DND-41 (cell line): ENCODE results near the gene CPEB1.
A peak's percentile ranks its signal among the peaks of the same experiment; 100 is the strongest.

Source experiments
- ATAC-seq: fragments of 200-7000 bp; cut with Tn5 transposase; 3 replicates; pipeline ENCODE4 v1.9.1; 2021; ENCODE audit warnings: low read depth; ENCODE audit not compliant: insufficient read depth
- DNase-seq: peaks from one replicate; pipeline ENCODE4 v3.0.0-alpha.2; 2020
- H2AFZ ChIP-seq: 2 replicates; pipeline ENCODE4 v1.6.0; 2012; ENCODE audit warnings: low read depth, low read length
- H3K27ac ChIP-seq: 2 replicates; pipeline ENCODE4 v1.5.1; 2012; ENCODE audit warnings: low read length, inconsistent platforms
- H3K27me3 ChIP-seq: fragments of 200-600 bp; sonication (generic); 2 replicates; pipeline ENCODE4 v1.6.0; 2012; ENCODE audit warnings: low read length, mild to moderate bottlenecking, inconsistent platforms; ENCODE audit not compliant: insufficient read depth, poor library complexity
- H3K36me3 ChIP-seq: 2 replicates; pipeline ENCODE4 v1.5.1; 2012; ENCODE audit warnings: low read length, inconsistent platforms; ENCODE audit not compliant: insufficient read depth
- H3K4me1 ChIP-seq: 2 replicates; pipeline ENCODE4 v1.5.1; 2012; ENCODE audit warnings: mild to moderate bottlenecking, low read length; ENCODE audit not compliant: insufficient read depth
- H3K4me2 ChIP-seq: 2 replicates; pipeline ENCODE4 v1.6.0; 2012; ENCODE audit warnings: mild to moderate bottlenecking, moderate library complexity, low read length, inconsistent platforms; ENCODE audit not compliant: insufficient read depth
- H3K4me3 ChIP-seq, 2 experiments: fragments of 200-600 bp in 1 of 2; shearing (Covaris generic) in 1 of 2; 2 replicates each; pipeline ENCODE4 v1.5.1; 2012 to 2016; ENCODE audit warnings: inconsistent platforms in 2 of 2, low read length in 2 of 2, mild to moderate bottlenecking in 2 of 2, low read depth in 1 of 2, moderate library complexity in 1 of 2
- H3K79me2 ChIP-seq: 2 replicates; pipeline ENCODE4 v1.6.0; 2012; ENCODE audit warnings: low read length, inconsistent platforms; ENCODE audit not compliant: insufficient read depth
- H3K9ac ChIP-seq: 2 replicates; pipeline ENCODE4 v1.6.0; 2012; ENCODE audit warnings: low read depth, mild to moderate bottlenecking, inconsistent platforms, low read length, moderate library complexity
- H3K9me3 ChIP-seq: 2 replicates; pipeline ENCODE4 v1.5.1; 2012; ENCODE audit warnings: low read length, moderate library complexity, mild to moderate bottlenecking, inconsistent platforms; ENCODE audit not compliant: insufficient read depth, severe bottlenecking
- H4K20me1 ChIP-seq: 2 replicates; pipeline ENCODE4 v1.6.0; 2012; ENCODE audit warnings: low read length; ENCODE audit not compliant: insufficient read depth
- CTCF ChIP-seq: IDR thresholded peaks from 2 replicates; pipeline ENCODE4 v1.5.1; 2012; ENCODE audit warnings: borderline replicate concordance, low read length, moderate library complexity, mild to moderate bottlenecking; ENCODE audit not compliant: poor library complexity, severe bottlenecking; ENCODE audit errors: extremely low read depth
- EZH2 ChIP-seq: IDR thresholded peaks from 3 replicates; pipeline ENCODE4 v1.6.1; 2012; ENCODE audit warnings: borderline replicate concordance, low read depth, mild to moderate bottlenecking, moderate library complexity, low read length, inconsistent platforms; ENCODE audit not compliant: severe bottlenecking

The CPEB1 gene

GRCh38 chr15:82666606-82667005, 19.4 kb upstream of the CPEB1 start:
- no peak overlapping the region for H3K27ac ChIP-seq

GRCh38 chr15:82664021-82664420, 16.9 kb upstream of the CPEB1 start:
- H3K9ac ChIP-seq, result no peak overlapping the region
- no peaks in the 10 kb centered on the region for H3K79me2 ChIP-seq
- no peak overlapping the region for H2AFZ ChIP-seq
- no peak for ATAC-seq
- H3K4me3 ChIP-seq, result no peak overlapping the region
- H3K4me2 ChIP-seq, result no peak overlapping the region
- H3K27me3 ChIP-seq, result no peaks in the 10 kb centered on the region
- no peak for DNase-seq
- no peaks in the 10 kb centered on the region for H3K4me1 ChIP-seq
- H3K36me3 ChIP-seq, result no peaks in the 10 kb centered on the region
- H3K27ac ChIP-seq, result no peak overlapping the region
- H4K20me1 ChIP-seq, result peaks cover 13% of the 10 kb centered on the region
- no peaks in the 10 kb centered on the region for H3K9me3 ChIP-seq
- TF ChIP-seq CTCF (no peak), EZH2 (no peak)

More at GRCh38 chr15:82666606-82667005, 19.4 kb upstream of the CPEB1 start:
- Histone ChIP-seq H3K4me1 (no peaks in the 10 kb centered on the region), H3K79me2 (no peaks in the 10 kb centered on the region), H3K36me3 (no peaks in the 10 kb centered on the region), H3K9ac (no peak overlapping the region), H3K27me3 (no peaks in the 10 kb centered on the region), H3K4me2 (no peak overlapping the region), H3K4me3 (no peak overlapping the region), H4K20me1 (peaks cover 13% of the 10 kb centered on the region), H2AFZ (no peak overlapping the region), H3K9me3 (no peaks in the 10 kb centered on the region)
- TF ChIP-seq EZH2 (no peak), CTCF (no peak)
- ATAC-seq, result no peak
- DNase-seq, result no peak

- TF ChIP-seq EZH2 (no peak), CTCF (no peak)
- DNase-seq, result peak; percentile 70
Measured at GRCh38 chr15:82663186-82663600, 16.0 kb upstream of the CPEB1 start.

GRCh38 chr15:82662641-82663040, 15.5 kb upstream of the CPEB1 start:
- no peak for DNase-seq
- Histone ChIP-seq H3K36me3 (no peaks in the 10 kb centered on the region), H3K4me1 (no peaks in the 10 kb centered on the region), H3K27ac (no peak overlapping the region), H3K9ac (no peak overlapping the region), H3K79me2 (no peaks in the 10 kb centered on the region), H3K9me3 (no peaks in the 10 kb centered on the region), H2AFZ (no peak overlapping the region), H4K20me1 (peaks cover 13% of the 10 kb centered on the region), H3K4me2 (no peak overlapping the region), H3K4me3 (no peak overlapping the region), H3K27me3 (no peaks in the 10 kb centered on the region)
- ATAC-seq, result no peak
- TF ChIP-seq EZH2 (no peak), CTCF (no peak)

More at GRCh38 chr15:82663186-82663600, 16.0 kb upstream of the CPEB1 start:
- Histone ChIP-seq H3K4me2 (no peak overlapping the region), H3K27me3 (no peaks in the 10 kb centered on the region), H3K27ac (no peak overlapping the region), H3K4me1 (no peaks in the 10 kb centered on the region), H4K20me1 (peaks cover 13% of the 10 kb centered on the region), H3K9me3 (no peaks in the 10 kb centered on the region), H3K79me2 (no peaks in the 10 kb centered on the region), H3K9ac (no peak overlapping the region), H3K4me3 (no peak overlapping the region), H3K36me3 (no peaks in the 10 kb centered on the region), H2AFZ (no peak overlapping the region)
- ATAC-seq, result peak; percentile 80
